MCF 10A (cell line): ENCODE results near the gene RPL13. TPM values are rescaled to one million over a fixed set of nuclear protein-coding genes. Genes with fewer than 3 reads are reported as not detected.

ENCODE experiments used
- BruUV-seq: library from RNA; stranded (reverse); fragments of 400-500 nt; replicated peaks from 2 replicates; lab custom pipeline; 2021; lab: Mats Ljungman, UMichigan
- CTCF ChIA-PET: fragments of 300-600 bp; sonication (Branson Sonifier 250); formaldehyde crosslinking; extraction: SDS; loops from one replicate; lab custom pipeline; 2021; ENCODE audit warnings: antibody characterized with exemption, inconsistent platforms; lab: Yijun Ruan, JAX
- POLR2A ChIA-PET: fragments of 300-600, 350-650 bp; sonication (Branson Sonifier 250); formaldehyde crosslinking; extraction: SDS; loops from one replicate; lab custom pipeline; 2020; ENCODE audit warnings: antibody characterized with exemption, inconsistent platforms; lab: Yijun Ruan, JAX
- DNase-seq: peaks from one replicate; pipeline ENCODE4 v3.0.0-alpha.2; 2018; ENCODE audit not compliant: unreplicated experiment
- H3K27ac Mint-ChIP-seq: one replicate; pipeline ENCODE4 v1.8.0; 2022; ENCODE audit warnings: mild to moderate bottlenecking, low read depth, mixed read lengths; ENCODE audit not compliant: unreplicated experiment
- H3K27me3 Mint-ChIP-seq: one replicate; pipeline ENCODE4 v1.8.0; 2022; ENCODE audit warnings: mixed read lengths; ENCODE audit not compliant: insufficient read depth, unreplicated experiment
- H3K36me3 Mint-ChIP-seq: one replicate; pipeline ENCODE4 v1.8.0; 2022; ENCODE audit warnings: mild to moderate bottlenecking, moderate library complexity, mixed read lengths; ENCODE audit not compliant: insufficient read depth, unreplicated experiment
- H3K4me1 Mint-ChIP-seq: one replicate; pipeline ENCODE4 v1.8.0; 2022; ENCODE audit warnings: mixed read lengths; ENCODE audit not compliant: insufficient read depth, unreplicated experiment
- H3K4me3 Mint-ChIP-seq: one replicate; pipeline ENCODE4 v1.8.0; 2022; ENCODE audit warnings: mild to moderate bottlenecking, moderate library complexity, mixed read lengths; ENCODE audit not compliant: unreplicated experiment
- H3K9me3 Mint-ChIP-seq: one replicate; pipeline ENCODE4 v1.8.0; 2022; ENCODE audit warnings: mixed read lengths; ENCODE audit not compliant: unreplicated experiment
- CTCF ChIP-seq: fragments of 200-600 bp; IDR thresholded peaks from one replicate; pipeline ENCODE4 v1.8.0; 2022; ENCODE audit warnings: antibody characterized with exemption, mild to moderate bottlenecking; ENCODE audit not compliant: unreplicated experiment
- intact Hi-C: fragments of 100-400 bp; cut with micrococcal nuclease; formaldehyde crosslinking; loops from 2 replicates; pipeline ENCODE4 v1.14.1; 2022
- total RNA-seq: library from RNA; stranded (reverse); gene quantifications from 2 replicates; pipeline ENCODE4 v1.2.3, GENCODE V29; 2022

The RPL13 gene
- total RNA-seq, 1 experiment from 2014 or later, result 3,148 TPM

GRCh38 chr16:89549007-89549700, 11.3 kb upstream of the RPL13 start:
- BruUV-seq, result no TSS peak
- intact Hi-C loops, result no loop called here
- ChIA-PET POLR2A (interaction anchor here (0.5 to 2.1 kb wide), 4 partner anchors 10 to 266 kb away, joined by 3 to 7 read pairs (median 3); no protein-coding TSS in a partner anchor), CTCF (interaction anchor here (0.5 kb wide), 1 partner anchor 156 kb away, joined by 4 read pairs; no protein-coding TSS in a partner anchor)
- no peak overlapping the region for H3K4me3 Mint-ChIP-seq
- H3K4me1 Mint-ChIP-seq, result no peaks in the 10 kb centered on the region
- H3K36me3 Mint-ChIP-seq, result peaks cover 51% of the 10 kb centered on the region
- no peak for DNase-seq
- TF ChIP-seq CTCF, result no peak
- no peak overlapping the region for H3K27ac Mint-ChIP-seq
- H3K27me3 Mint-ChIP-seq, result no peaks in the 10 kb centered on the region
- H3K9me3 Mint-ChIP-seq, result no peaks in the 10 kb centered on the region

- Mint-ChIP-seq H3K9me3 (no peaks in the 10 kb centered on the region), H3K36me3 (peaks cover 61% of the 10 kb centered on the region), H3K27ac (no peak overlapping the region), H3K4me3 (no peak overlapping the region), H3K4me1 (no peaks in the 10 kb centered on the region), H3K27me3 (no peaks in the 10 kb centered on the region)
- intact Hi-C loops, result no loop called here
- no peak for TF ChIP-seq CTCF
- no peak for DNase-seq
- ChIA-PET POLR2A (interaction anchor here (2.1 kb wide), 1 partner anchor 8 kb away, joined by 7 read pairs; no protein-coding TSS in a partner anchor), CTCF (interaction anchor here (1.1 kb wide), 1 partner anchor 91 kb away, joined by 3 read pairs; no protein-coding TSS in a partner anchor)
- no TSS peak for BruUV-seq
Measured at GRCh38 chr16:89550421-89551007, 10.0 kb upstream of the RPL13 start.

- ChIA-PET CTCF (interaction anchor here (0.6 to 0.7 kb wide), 2 partner anchors 66 to 779 kb away, joined by 3 to 4 read pairs; no protein-coding TSS in a partner anchor), POLR2A (no interaction called here)
- Mint-ChIP-seq H3K27ac (no peak overlapping the region), H3K27me3 (no peaks in the 10 kb centered on the region), H3K9me3 (no peaks in the 10 kb centered on the region), H3K36me3 (peaks cover 70% of the 10 kb centered on the region), H3K4me3 (no peak overlapping the region), H3K4me1 (no peaks in the 10 kb centered on the region)
- intact Hi-C loops, result no loop called here
- no peak for TF ChIP-seq CTCF
- no peak for DNase-seq
- no TSS peak for BruUV-seq
Measured at GRCh38 chr16:89552329-89552728, 8.2 kb upstream of the RPL13 start.

- Mint-ChIP-seq H3K36me3 (peaks cover 64% of the 10 kb centered on the region), H3K27me3 (no peaks in the 10 kb centered on the region), H3K9me3 (no peaks in the 10 kb centered on the region), H3K27ac (no peak overlapping the region), H3K4me3 (no peak overlapping the region), H3K4me1 (no peaks in the 10 kb centered on the region)
- BruUV-seq, result no TSS peak
- CTCF ChIA-PET, result interaction anchor here (0.6 to 0.7 kb wide), 3 partner anchors 50 to 780 kb away, joined by 3 to 4 read pairs (median 3); no protein-coding TSS in a partner anchor
- no peak for TF ChIP-seq CTCF
- no peak for DNase-seq
- intact Hi-C loops, result no loop called here
- POLR2A ChIA-PET, result no interaction called here
Measured at GRCh38 chr16:89552913-89553312, 7.6 kb upstream of the RPL13 start.
